GM18507 (cell line): ENCODE measurements around the gene XRCC4.
"Not testable (repeated sequence)": the region's sequence is repeated elsewhere in the genome, so short reads cannot be mapped to it uniquely, and the experiment has no call there.

Experiments used
- DNase-seq: peaks from one replicate; pipeline ENCODE4 v3.0.0; 2011; ENCODE audit warnings: low read depth; ENCODE audit not compliant: insufficient read length; ENCODE audit errors: extremely low spot score
- FAIRE-seq: peaks from 2 replicates; lab custom pipeline; 2011; peaks lifted over from hg19 to GRCh38; lab: Jason Lieb, UNC

XRCC4 gene

GRCh38 chr5:83246071-83246470 is 168.7 kb downstream of the XRCC4 start:
- DNase-seq (no peak), FAIRE-seq (no peak)

GRCh38 chr5:83249156-83249555 is 171.8 kb downstream of the XRCC4 start:
- FAIRE-seq, result no peak
- no peak for DNase-seq

- FAIRE-seq, result no peak
These were observed 174.5 kb downstream of the XRCC4 start for GRCh38 chr5:83251849-83252248.

GRCh38 chr5:83253720-83254119 is 176.4 kb downstream of the XRCC4 start:
- FAIRE-seq (no peak), DNase-seq (no peak)

More at GRCh38 chr5:83251849-83252248, 174.5 kb downstream of the XRCC4 start:
- no peak for DNase-seq

GRCh38 chr5:83255268-83255667 is 177.9 kb downstream of the XRCC4 start:
- FAIRE-seq (no peak), DNase-seq (no peak)

GRCh38 chr5:83256091-83256780 is 178.9 kb downstream of the XRCC4 start:
- no peak for FAIRE-seq
- no peak for DNase-seq

GRCh38 chr5:83257684-83258083 is 180.3 kb downstream of the XRCC4 start:
- DNase-seq, FAIRE-seq: not testable (repeated sequence)

- no peak for FAIRE-seq
- no peak for DNase-seq
These were observed 188.0 kb downstream of the XRCC4 start for GRCh38 chr5:83265318-83265717.

GRCh38 chr5:83270311-83270710 is 193.0 kb downstream of the XRCC4 start:
- DNase-seq (no peak), FAIRE-seq (no peak)

GRCh38 chr5:83277154-83277553 is 199.8 kb downstream of the XRCC4 start:
- DNase-seq (no peak), FAIRE-seq (no peak)

- peak; percentile 23 for DNase-seq
- FAIRE-seq, result peak; percentile 69
These were observed 200.6 kb downstream of the XRCC4 start for GRCh38 chr5:83277953-83278352.

- DNase-seq (no peak), FAIRE-seq (no peak)
These were observed 203.8 kb downstream of the XRCC4 start for GRCh38 chr5:83281176-83281575.

- DNase-seq, result no peak
- no peak for FAIRE-seq
These were observed 204.3 kb downstream of the XRCC4 start for GRCh38 chr5:83281658-83282057.

GRCh38 chr5:83283761-83284160 is 206.4 kb downstream of the XRCC4 start:
- FAIRE-seq (no peak), DNase-seq (no peak)

- no peak for DNase-seq
- peak; percentile 66 for FAIRE-seq
These were observed 208.5 kb downstream of the XRCC4 start for GRCh38 chr5:83285661-83286398.

- no peak for FAIRE-seq
These were observed 216.9 kb downstream of the XRCC4 start for GRCh38 chr5:83294246-83294645.

GRCh38 chr5:83299353-83299752 is 222.0 kb downstream of the XRCC4 start:
- DNase-seq (no peak), FAIRE-seq (no peak)

More at GRCh38 chr5:83294246-83294645, 216.9 kb downstream of the XRCC4 start:
- no peak for DNase-seq

- peak; percentile 73 for FAIRE-seq
- peak; percentile 7 for DNase-seq
These were observed 229.4 kb downstream of the XRCC4 start for GRCh38 chr5:83306572-83307241.

GRCh38 chr5:83312663-83313062 is 235.3 kb downstream of the XRCC4 start:
- no peak for FAIRE-seq

GRCh38 chr5:83313436-83313835 is 236.1 kb downstream of the XRCC4 start:
- FAIRE-seq (no peak), DNase-seq (no peak)

More at GRCh38 chr5:83312663-83313062, 235.3 kb downstream of the XRCC4 start:
- no peak for DNase-seq
